ENCODE measurements around the gene CHCHD4.

Gene CHCHD4

GRCh38 chr3:14148041-14148985 is 23.6 kb upstream of the CHCHD4 start:
- DNase-seq, result no peak

GRCh38 chr3:14147617-14148016 is 22.9 kb upstream of the CHCHD4 start:
- no peak for DNase-seq

DNA sequence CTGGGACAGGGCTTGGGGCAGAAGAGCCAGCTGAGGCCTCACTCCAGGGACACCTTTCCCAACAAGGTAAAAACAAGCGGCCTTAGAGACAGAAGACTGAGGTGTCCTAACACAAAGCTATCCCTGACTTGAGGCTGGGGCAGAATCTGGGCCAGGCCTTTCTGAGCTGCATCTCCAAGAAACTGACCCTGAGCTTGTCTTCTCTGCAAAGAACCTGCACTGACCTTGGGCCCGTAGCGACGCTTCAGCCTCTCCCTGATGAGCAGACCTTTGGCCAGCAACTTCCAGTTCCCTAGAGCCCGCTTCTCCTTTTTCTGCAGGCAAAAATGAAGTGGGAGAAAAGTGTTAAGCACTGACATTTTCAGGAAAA is 22.4 kb upstream of the CHCHD4 start:
- no peak for DNase-seq

- no peak for DNase-seq
These were observed 21.9 kb upstream of the CHCHD4 start for GRCh38 chr3:14146381-14147065.

DNA sequence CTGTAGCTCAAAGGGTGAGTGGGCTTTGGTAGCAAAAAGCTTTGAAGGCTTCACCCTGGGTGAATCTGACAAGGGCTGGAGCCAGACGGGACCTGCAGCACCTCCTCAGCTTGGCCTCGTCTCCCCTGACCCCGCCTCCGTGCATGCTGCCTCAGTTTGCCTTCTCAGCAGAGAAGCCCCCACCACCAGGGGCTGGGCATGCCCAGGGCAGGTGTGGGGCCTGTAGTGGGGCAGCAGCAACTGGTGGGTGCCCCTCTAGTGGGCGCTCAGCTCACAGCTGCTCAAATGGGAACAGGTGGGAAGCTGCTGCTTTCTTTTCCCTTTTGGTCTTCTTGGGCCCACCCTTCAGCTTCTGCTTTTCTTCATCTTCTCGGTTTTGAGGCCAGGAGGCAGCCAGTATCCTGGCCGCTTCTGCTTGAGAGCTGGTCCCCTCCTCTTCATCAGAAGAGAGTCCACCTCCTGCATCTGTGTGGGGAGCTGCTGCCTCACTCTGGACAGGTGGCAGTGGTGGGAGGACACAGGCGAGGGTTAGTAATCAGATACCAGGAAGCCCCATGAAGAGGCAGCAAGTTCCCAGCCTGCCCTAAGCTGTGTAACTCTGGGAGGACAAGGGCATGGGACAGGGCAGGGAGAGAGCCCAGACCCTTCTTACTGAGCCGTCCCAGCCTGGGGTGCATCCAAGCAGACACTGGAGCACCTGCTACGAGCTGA is 21.2 kb upstream of the CHCHD4 start:
- DNase-seq, result no peak

DNA sequence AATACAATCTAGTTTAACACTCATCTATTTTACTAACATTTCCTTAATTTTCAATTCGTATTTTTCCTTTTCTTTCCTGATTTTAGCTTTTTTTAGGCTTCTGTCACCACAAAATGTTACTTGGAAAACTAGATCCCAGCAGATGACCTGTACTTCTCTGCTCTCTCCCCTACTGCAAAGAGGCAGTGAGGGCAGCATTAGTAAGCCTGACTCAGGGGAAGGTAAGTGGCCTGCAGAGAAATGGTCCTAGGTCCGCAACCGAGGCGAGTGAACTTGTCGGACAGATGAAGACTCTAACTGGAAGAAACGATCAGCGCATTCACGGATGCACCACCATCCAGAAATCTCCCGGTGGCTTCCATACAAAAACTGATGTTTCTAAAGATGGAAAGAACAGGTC is 20.6 kb upstream of the CHCHD4 start:
- DNase-seq, result no peak

DNA sequence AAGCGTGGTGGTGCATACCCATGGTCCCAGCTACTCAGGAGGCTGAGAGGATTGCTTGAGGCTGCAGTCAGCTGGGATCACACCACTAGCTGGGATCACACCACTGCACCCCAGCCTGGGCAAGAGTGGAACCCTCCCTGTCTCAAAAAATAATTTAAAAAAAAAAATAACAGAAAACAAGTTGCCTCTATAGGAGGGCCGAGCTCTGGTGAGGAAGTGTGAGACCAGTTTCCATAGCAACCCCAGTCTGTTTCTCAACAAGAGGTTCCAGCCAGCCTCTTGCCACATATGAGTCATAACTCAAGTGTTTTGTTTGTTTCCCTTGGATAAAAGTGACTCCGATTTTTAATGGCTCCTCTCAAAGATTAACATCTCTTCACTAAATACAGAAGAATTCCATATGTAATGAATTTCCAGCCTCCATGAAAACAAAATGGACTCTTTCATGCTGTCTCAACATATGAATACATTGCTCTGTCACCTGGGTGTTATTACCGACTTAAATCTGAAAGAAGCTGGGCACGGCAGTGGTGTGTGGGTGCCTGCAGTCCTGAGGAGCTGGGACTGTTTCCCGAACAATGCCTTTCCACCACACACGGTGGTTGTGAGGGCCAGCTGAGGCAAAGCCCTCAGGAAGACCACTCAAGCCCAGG is 19.9 kb upstream of the CHCHD4 start:
- DNase-seq, result peak; percentile 59

DNA sequence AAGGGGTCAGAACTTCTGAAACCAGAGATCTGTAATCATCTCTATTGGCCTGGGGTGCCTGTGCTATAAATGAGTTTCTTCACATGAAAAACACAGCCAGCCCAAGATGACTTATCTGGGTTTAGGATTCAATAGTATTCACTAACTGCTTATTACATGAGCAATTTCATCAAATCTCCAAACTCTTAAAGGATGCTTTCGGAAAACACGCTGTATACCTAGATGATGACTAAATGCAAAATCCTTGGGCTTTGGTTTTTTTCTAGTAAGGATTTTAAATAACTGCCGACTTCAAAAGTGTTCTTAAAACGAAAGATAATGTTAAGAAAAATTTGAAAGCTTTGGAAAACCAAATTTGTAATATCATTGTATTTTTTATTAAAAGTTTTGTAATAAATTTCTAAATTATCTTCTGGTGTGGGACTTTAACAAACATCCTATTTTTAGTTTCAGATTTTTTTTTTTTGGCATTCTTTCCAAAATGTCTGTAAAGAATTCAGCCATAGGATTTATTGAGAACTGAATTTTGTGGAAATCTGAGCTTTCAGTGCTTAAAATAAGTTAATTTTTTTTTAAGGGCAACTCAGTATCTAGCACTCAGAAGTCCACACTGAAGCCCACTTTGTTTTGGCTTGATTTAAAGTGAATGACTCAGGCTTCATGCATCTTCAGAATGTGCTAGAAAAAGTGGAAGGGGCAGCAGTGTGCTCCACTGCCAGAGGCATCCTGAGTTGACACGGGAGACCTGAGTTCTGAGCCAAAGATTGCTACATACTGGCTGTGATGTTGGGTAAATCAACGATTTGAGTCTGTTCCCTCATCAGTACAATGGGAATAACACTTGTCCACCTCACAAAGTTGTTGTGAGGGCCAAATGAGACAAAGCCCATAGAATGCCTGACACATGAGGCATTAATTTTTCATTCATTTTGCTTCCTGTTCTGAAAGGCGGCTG is 18.9 kb upstream of the CHCHD4 start:
- no peak for DNase-seq

GRCh38 chr3:14142567-14143270 is 18.0 kb upstream of the CHCHD4 start:
- DNase-seq, result peak; percentile 69

DNA sequence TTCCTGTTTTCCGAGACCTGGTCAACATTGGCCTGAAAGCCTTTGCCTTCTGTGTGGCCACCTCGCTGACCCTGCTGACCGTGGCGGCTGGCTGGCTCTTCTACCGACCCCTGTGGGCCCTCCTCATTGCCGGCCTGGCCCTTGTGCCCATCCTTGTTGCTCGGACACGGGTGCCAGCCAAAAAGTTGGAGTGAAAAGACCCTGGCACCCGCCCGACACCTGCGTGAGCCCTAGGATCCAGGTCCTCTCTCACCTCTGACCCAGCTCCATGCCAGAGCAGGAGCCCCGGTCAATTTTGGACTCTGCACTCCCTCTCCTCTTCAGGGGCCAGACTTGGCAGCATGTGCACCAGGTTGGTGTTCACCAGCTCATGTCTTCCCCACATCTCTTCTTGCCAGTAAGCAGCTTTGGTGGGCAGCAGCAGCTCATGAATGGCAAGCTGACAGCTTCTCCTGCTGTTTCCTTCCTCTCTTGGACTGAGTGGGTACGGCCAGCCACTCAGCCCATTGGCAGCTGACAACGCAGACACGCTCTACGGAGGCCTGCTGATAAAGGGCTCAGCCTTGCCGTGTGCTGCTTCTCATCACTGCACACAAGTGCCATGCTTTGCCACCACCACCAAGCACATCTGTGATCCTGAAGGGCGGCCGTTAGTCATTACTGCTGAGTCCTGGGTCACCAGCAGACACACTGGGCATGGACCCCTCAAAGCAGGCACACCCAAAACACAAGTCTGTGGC is 17.1 kb upstream of the CHCHD4 start:
- no peak for DNase-seq

- DNase-seq, result no peak
These were observed 16.5 kb upstream of the CHCHD4 start for GRCh38 chr3:14141144-14141543.

DNA sequence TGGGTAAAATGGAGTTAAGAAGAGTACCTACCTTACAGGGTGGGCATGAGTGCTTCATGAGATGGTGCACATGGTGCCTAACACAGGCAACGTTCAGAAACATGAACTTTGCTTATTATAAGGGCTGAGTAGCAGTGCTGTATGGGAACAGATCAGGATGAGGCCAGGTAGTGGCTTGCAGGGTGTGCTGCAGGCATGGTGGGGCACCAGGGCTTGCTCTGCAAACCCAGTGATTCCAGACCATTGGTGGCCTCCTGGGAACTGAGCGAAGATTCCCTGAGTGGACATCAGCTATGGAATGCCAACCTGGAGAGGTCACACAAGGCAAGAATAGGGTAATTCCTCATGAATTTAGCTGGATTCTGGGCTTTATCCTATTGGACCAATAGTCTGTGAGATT is 16.0 kb upstream of the CHCHD4 start:
- no peak for DNase-seq

DNA sequence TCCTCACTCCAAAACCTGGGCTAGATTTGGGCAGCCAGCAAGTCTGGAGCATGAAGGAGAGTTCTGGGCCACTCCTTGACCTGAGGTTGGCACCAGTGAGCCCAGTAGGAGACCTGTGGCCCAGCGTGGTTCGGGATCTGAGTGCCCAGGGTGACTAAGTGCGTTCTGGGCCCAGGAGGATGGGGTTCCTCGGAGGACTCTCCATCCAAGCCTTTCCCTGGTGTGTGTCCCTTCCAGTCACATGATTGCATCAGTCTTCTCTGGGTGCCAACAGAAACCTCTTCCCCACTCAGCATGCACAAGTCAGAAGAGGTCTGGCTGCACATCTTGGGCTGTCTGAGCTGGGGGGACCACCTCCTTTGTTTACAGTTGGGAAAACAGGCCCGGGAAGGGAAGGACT is 15.1 kb upstream of the CHCHD4 start:
- DNase-seq, result no peak

DNA sequence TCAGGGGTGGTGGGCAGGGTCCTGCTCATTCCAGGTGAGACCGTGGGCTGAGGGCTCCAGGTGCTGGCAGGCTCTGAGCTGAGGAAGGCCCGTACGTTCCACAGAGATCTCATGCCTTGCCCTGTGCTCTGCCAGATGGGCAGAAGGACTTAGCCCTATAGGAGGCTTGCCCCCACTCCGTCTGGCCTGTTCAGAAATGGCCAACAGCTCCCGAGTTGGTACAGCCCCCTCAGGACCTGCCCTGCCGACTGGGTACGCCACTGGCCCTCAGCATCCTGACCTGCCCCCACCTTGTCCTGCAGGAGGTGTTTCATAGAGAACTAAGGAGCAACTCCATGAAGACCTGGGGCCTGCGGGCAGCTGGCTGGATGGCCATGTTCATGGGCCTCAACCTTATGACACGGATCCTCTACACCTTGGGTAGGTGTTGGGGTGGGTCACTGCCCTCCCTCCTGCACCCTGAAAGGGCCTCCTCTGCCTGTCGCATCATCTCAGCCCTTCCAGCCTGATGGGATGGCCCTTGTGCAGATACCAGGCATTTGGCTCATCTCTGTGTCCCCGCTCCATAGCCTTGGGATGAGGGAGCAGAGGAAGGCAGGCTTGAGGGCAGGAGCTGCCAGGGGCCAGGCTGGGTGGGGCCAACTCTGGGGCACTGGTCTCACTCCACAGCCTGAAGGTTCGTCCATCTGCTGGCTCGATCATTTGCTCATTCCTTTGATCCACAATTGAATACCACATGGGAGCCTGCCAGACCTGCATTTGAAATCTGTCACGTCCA is 14.4 kb upstream of the CHCHD4 start:
- DNase-seq, result no peak

DNA sequence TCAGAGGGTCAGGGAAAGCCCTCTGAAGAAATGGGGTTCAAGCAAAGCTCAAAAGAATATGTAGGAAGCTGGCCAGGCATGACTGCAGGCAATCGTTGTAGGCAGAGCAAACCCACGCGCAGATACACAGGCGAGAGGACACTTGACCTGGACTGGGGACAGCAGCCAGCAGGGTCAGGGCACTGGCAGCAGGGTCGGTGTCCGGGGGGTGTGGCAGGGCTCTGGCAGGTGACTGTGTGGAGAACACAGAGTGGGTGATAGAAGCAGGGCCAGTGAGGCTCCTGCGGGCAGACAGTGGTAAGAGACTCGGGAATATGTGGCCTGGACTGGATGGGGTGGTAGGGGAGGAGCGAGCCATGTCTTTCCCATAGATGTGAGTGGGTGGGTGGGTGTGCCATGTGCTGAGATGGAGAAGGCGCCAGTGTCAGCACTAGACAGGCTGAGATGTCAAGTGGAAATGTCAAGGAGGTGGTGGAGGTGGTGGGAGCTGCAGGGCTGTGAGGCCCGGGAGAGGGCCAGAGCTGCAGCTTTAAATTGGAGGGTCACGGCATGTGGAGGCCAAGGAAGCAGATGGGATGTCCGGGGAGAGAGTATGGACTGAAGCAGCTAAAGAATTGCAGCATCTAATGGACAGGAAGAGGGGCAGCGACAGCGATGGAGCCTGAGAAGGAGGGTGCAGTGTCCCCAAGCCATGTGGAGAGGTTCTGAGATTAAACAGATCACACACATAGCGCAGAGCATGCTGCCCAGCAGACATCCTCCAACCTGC is 13.6 kb upstream of the CHCHD4 start:
- DNase-seq, result no peak

DNA sequence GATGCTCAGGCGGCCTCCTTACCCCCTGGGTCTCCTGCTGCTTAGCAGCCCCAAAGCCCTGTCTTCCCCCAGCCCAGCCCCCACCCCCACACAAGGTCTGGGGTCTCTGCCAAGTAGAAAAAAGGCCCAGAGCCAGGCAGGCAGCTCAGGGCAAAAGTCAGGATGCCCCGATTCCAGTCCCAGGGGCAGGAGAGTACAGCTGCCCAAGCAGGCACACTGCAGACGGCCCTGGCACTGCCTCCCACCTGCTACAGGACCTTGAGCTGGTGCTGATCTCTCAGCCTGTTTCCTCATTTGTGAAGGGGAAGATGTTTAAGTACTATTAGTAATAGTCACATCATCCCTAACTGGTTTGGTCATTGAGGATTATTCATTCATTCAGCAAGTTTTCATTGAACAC is 12.8 kb upstream of the CHCHD4 start:
- DNase-seq, result no peak

- DNase-seq, result no peak
These were observed 12.3 kb upstream of the CHCHD4 start for GRCh38 chr3:14137004-14137403.

- no peak for DNase-seq
These were observed 10.9 kb upstream of the CHCHD4 start for GRCh38 chr3:14135581-14135980.

GRCh38 chr3:14134291-14134690 is 9.6 kb upstream of the CHCHD4 start:
- DNase-seq, result no peak

All from activated CD4-positive, alpha-beta T cell treated with anti-CD3 and anti-CD28 coated beads, Interleukin-2, amount 50 U/mL, for 1 hour (primary cell).